Fibroblast of lung (primary cell): ENCODE measurements around the gene RGS8.

Experiments
- CTCF ChIP-seq, 2 donors: IDR thresholded peaks in 1 of 2; conservative IDR thresholded peaks in 1 of 2; 1 replicate in 1 of 2; 2 replicates in 1 of 2; pipeline ENCODE4 v1.5.1; 2011 to 2012; ENCODE audit warnings: low read length in 2 of 2, control low read depth in 1 of 2, inconsistent platforms in 1 of 2, low read depth in 1 of 2, mild to moderate bottlenecking in 1 of 2
- EZH2 ChIP-seq: IDR thresholded peaks from 2 replicates; pipeline ENCODE4 v1.5.1; 2012; ENCODE audit warnings: low read length, control low read depth, mild to moderate bottlenecking; ENCODE audit errors: missing control alignments

- no peak for TF ChIP-seq CTCF (conservative IDR thresholded peaks at IDR 0.05 in 1 of 2, IDR thresholded peaks at IDR 0.05 in 1 of 2; ENCODE audit: low read depth in 1 of 2, low read length in 2 of 2)
- no peak for TF ChIP-seq EZH2
These were observed 3.0 kb upstream of the RGS8 start for GRCh38 chr1:182687361-182687760.
